Measurements from ENCODE around the gene TMEM248. TPM values are rescaled to one million over a fixed set of nuclear protein-coding genes. Genes with fewer than 3 reads are reported as not detected.
"Not testable (repeated sequence)": the region's sequence is repeated elsewhere in the genome, so short reads cannot be mapped to it uniquely, and the experiment has no call there.

TMEM248 gene
- total RNA-seq, 1 experiment from 2014 or later: 142 TPM

DNA sequence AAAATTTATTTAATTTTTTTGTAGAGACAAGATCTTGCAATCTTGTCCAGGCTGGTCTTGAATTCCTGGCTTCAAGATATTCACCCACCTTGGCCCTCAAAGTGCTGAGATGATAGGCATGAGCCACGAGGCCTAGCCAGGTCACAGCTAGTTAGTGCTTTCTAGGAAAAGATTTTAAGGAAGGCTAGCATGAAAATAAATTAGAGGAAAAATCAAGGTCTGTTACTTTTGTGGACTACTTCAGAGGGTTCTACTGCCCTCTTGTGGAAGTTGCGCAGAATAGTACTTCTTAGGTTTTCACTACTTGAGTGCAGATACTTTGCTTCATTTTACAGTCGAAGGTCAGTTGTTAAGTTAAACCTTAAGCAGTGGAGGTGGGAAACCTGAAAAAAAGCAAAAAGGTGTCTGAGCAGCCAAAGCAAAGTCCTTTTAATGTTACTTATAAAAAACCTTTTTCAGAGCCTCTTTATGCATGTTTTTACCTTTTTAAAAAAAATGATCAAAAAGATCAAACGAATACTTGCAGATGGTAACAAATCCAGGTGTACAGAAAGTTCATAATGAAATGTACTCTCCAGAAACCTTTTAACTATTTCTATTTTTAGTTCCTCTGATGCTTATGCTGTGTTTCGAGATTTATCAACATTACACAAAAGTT lies 79.7 kb downstream of the TMEM248 start:
- DNase-seq (ENCODE audit: low spot score): peak; percentile 29

DNA sequence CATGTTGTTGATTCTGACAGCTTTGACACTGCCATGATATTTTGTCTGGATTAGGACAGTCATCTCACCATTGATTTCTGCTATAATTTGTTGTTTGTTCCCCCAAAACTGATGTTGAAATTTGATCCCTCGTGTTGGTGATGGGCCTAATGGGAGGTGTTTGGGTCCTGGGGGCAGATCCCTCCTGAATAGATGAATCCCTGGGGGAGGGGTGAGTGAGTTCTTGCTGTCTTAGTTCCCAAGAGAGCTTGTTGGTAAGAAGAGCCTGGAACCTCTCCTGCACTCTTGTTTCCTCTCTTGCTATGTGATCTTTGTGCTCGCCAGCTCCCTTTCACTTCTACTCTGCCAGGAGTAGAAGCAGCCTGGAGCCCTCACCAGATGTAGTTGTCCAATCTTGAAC lies 83.1 kb downstream of the TMEM248 start:
- DNase-seq (ENCODE audit: low spot score): not testable (repeated sequence)

DNA sequence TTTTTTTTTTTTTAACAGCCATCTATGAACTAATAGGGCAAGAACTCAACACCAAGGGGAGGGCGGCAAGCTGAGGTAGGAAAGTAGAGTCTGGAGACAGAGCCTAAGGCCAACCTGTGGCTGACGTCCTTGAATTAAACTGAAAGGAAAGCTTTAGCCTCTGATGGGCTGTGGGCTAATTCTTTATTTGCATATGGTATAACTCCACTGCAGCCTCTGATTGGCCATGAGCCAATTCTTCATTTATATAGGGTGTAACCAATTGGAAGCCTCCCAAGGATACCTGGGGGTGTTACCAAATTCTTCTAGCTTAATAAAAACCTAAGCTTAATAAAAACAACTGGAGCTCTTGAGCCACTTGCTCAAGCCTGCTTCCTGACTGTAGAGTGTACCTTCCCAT lies 85.9 kb downstream of the TMEM248 start:
- no peak for DNase-seq (ENCODE audit: low spot score)

Other genes starting within 250 kb of the TMEM248 start
- gene RABGEF1, start 180.5 kb upstream of the TMEM248 start, total RNA-seq (2014; rRNA removed; shearing (Covaris generic)): 28.2 and 34.0 TPM in 2 replicates
- gene SBDS, start 74.4 kb downstream of the TMEM248 start, total RNA-seq (2014; rRNA removed; shearing (Covaris generic)): 62.8 and 76.6 TPM in 2 replicates
- 35.9 and 40.6 TPM in 2 replicates for gene TYW1, start 75.6 kb downstream of the TMEM248 start, total RNA-seq (2014; rRNA removed; shearing (Covaris generic))